ENCODE results near the gene EXOSC10.
"Not testable (repeated sequence)": the region's sequence is repeated elsewhere in the genome, so short reads cannot be mapped to it uniquely, and the experiment has no call there.

- not testable (repeated sequence) for TF ChIP-seq CTCF, POLR2AphosphoS5, POLR2A, EP300 (IDR thresholded peaks at IDR 0.05)
Measured at GRCh38 chr1:11040105-11040429, 59.6 kb downstream of the EXOSC10 start.

All from stomach (tissue), 4 donors.